SK-N-SH (cell line): ENCODE results near the gene TRPT1. TPM values are rescaled to one million over a fixed set of nuclear protein-coding genes. Genes with fewer than 3 reads are reported as not detected.

ENCODE experiments used
- CTCF ChIA-PET: fragments of 300-600, 350-600 bp; formaldehyde crosslinking; extraction: SDS; loops from one replicate; lab custom pipeline; 2021; lab: Yijun Ruan, JAX
- POLR2A ChIA-PET: fragments of 350-600 bp; sonication (Branson Sonifier 250); formaldehyde crosslinking; extraction: SDS; loops from one replicate; lab custom pipeline; 2020; ENCODE audit warnings: antibody characterized with exemption, inconsistent platforms; lab: Yijun Ruan, JAX
- DNase-seq: peaks from one replicate; pipeline ENCODE4 v3.0.0; 2012
- H2AFZ ChIP-seq: fragments of 200-600 bp; sonication (generic); 2 replicates; pipeline ENCODE4 v1.8.1; 2016; ENCODE audit warnings: antibody characterized with exemption, mild to moderate bottlenecking, low read depth
- H3F3A ChIP-seq: fragments of 200-600 bp; sonication (generic); replicated peaks from 2 replicates; pipeline ENCODE3; 2016; ENCODE audit warnings: antibody characterized with exemption, mild to moderate bottlenecking; ENCODE audit not compliant: insufficient read depth
- H3K27ac ChIP-seq, 2 experiments: fragments of 200-500 bp in 1 of 2; fragments of 200-600 bp in 1 of 2; sonication (Bioruptor generic) in 1 of 2; sonication (generic), shearing (Covaris generic) in 1 of 2; 2 replicates each; pipeline versions ENCODE4 v1.5.1 to v1.6.1; 2014 to 2016; ENCODE audit warnings: low read depth in 2 of 2, inconsistent platforms in 1 of 2, low read length in 1 of 2, mild to moderate bottlenecking in 1 of 2, mixed read lengths in 1 of 2
- H3K27me3 ChIP-seq: fragments of 200-600 bp; sonication (generic), shearing (Covaris generic); 2 replicates; pipeline ENCODE4 v1.6.1; 2016; ENCODE audit warnings: mixed run types; ENCODE audit not compliant: insufficient read depth
- H3K36me3 ChIP-seq, 2 experiments: fragments of 200-500 bp in 1 of 2; fragments of 200-600 bp in 1 of 2; sonication (Bioruptor generic) in 1 of 2; sonication (generic) in 1 of 2; replicated peaks in 1 of 2; 2 replicates each; pipeline versions ENCODE3 to v1.5.1; 2014 to 2016; ENCODE audit warnings: low read length in 1 of 2, mild to moderate bottlenecking in 1 of 2; ENCODE audit not compliant: insufficient read depth in 2 of 2, control insufficient read depth in 1 of 2
- H3K4me1 ChIP-seq, 2 experiments: fragments of 200-500 bp in 1 of 2; fragments of 200-600 bp in 1 of 2; sonication (Bioruptor generic) in 1 of 2; sonication (generic), shearing (Covaris generic) in 1 of 2; 2 replicates each; pipeline versions ENCODE4 v1.5.1 to v1.6.1; 2014 to 2016; ENCODE audit warnings: low read depth in 1 of 2, low read length in 1 of 2, mixed run types in 1 of 2; ENCODE audit not compliant: insufficient read depth in 2 of 2, control insufficient read depth in 1 of 2
- H3K4me2 ChIP-seq: fragments of 200-600 bp; sonication (generic), shearing (Covaris generic); 2 replicates; pipeline ENCODE4 v1.6.1; 2017; ENCODE audit warnings: mixed run types
- H3K4me3 ChIP-seq, 2 experiments: fragments of 200-500 bp in 1 of 2; fragments of 200-600 bp in 1 of 2; sonication (Bioruptor generic) in 1 of 2; sonication (generic), shearing (Covaris generic) in 1 of 2; 2 replicates each; pipeline versions ENCODE4 v1.5.1 to v1.8.1; 2014 to 2016; ENCODE audit warnings: low read depth in 2 of 2, inconsistent platforms in 1 of 2, low read length in 1 of 2, mild to moderate bottlenecking in 1 of 2, mixed read lengths in 1 of 2, moderate library complexity in 1 of 2
- H3K79me2 ChIP-seq: fragments of 200-600 bp; sonication (generic); 2 replicates; pipeline ENCODE4 v1.8.1; 2017; ENCODE audit warnings: mild to moderate bottlenecking; ENCODE audit not compliant: insufficient read depth
- H3K9ac ChIP-seq: fragments of 200-600 bp; sonication (generic); 2 replicates; pipeline ENCODE4 v1.6.1; 2017; ENCODE audit warnings: mixed run types
- H3K9me2 ChIP-seq: fragments of 200-600 bp; sonication (generic); 2 replicates; pipeline ENCODE4 v1.6.1; 2017; ENCODE audit warnings: mixed run types
- H3K9me3 ChIP-seq: fragments of 200-600 bp; sonication (generic); 2 replicates; pipeline ENCODE4 v1.6.1; 2017; ENCODE audit warnings: mixed run types, mild to moderate bottlenecking, moderate library complexity
- H4K20me1 ChIP-seq: fragments of 200-600 bp; sonication (generic); 2 replicates; pipeline ENCODE4 v1.6.1; 2017; ENCODE audit warnings: mild to moderate bottlenecking, mixed run types; ENCODE audit not compliant: insufficient read depth
- CHD2 ChIP-seq: fragments of 150-350 bp; IDR thresholded peaks from 2 replicates; pipeline ENCODE4 v1.6.1; 2018; ENCODE audit warnings: low read length; ENCODE audit not compliant: partially characterized antibody
- EP300 ChIP-seq, 2 experiments: IDR thresholded peaks; 2 replicates each; pipeline versions ENCODE4 v1.4.0 to v1.6.1; 2012; ENCODE audit warnings: borderline replicate concordance in 1 of 2, low read depth in 1 of 2, low read length in 1 of 2
- EZH2phosphoT487 ChIP-seq: fragments of 200-600 bp; sonication (generic); IDR thresholded peaks from 2 replicates; pipeline ENCODE4 v1.6.1; 2017; ENCODE audit warnings: low read depth, mixed run types, mild to moderate bottlenecking, antibody characterized with exemption, moderate library complexity, borderline replicate concordance
- FOXM1 ChIP-seq: IDR thresholded peaks from 2 replicates; pipeline ENCODE4 v1.4.0; 2012; ENCODE audit warnings: low read depth, mild to moderate bottlenecking
- GABPA ChIP-seq: IDR thresholded peaks from 2 replicates; pipeline ENCODE4 v1.4.0; 2012; ENCODE audit warnings: low read depth, mild to moderate bottlenecking
- IRF3 ChIP-seq: fragments of 150-350 bp; IDR thresholded peaks from 2 replicates; pipeline ENCODE4 v1.6.1; 2016; ENCODE audit warnings: mild to moderate bottlenecking, low read depth, low read length
- JUND ChIP-seq: IDR thresholded peaks from 2 replicates; pipeline ENCODE4 v1.4.0; 2012
- MAX ChIP-seq: IDR thresholded peaks from 2 replicates; pipeline ENCODE4 v1.4.0; 2012; ENCODE audit warnings: low read depth
- MEF2A ChIP-seq: IDR thresholded peaks from 2 replicates; pipeline ENCODE4 v1.4.0; 2012; ENCODE audit warnings: low read depth, borderline replicate concordance
- MXI1 ChIP-seq: IDR thresholded peaks from 2 replicates; pipeline ENCODE4 v1.6.1; 2012; ENCODE audit warnings: mild to moderate bottlenecking, low read depth, low read length, improper control_type of control experiment
- NFIC ChIP-seq: IDR thresholded peaks from 2 replicates; pipeline ENCODE4 v1.4.0; 2012; ENCODE audit warnings: borderline replicate concordance
- PBX3 ChIP-seq: IDR thresholded peaks from 2 replicates; pipeline ENCODE4; 2012
- POLR2AphosphoS5 ChIP-seq: IDR thresholded peaks from 2 replicates; pipeline ENCODE4 v1.6.1; 2012; ENCODE audit warnings: low read depth, low read length
- RAD21 ChIP-seq: IDR thresholded peaks from 2 replicates; pipeline ENCODE4 v1.6.1; 2012; ENCODE audit warnings: mild to moderate bottlenecking, low read length
- RFX5 ChIP-seq: IDR thresholded peaks from 2 replicates; pipeline ENCODE4 v1.6.1; 2012; ENCODE audit warnings: mild to moderate bottlenecking, improper control_type of control experiment, low read length
- RXRA ChIP-seq: IDR thresholded peaks from 2 replicates; pipeline ENCODE4 v1.4.0; 2012; ENCODE audit warnings: low read depth, mild to moderate bottlenecking, borderline replicate concordance
- SIN3A ChIP-seq: IDR thresholded peaks from 2 replicates; pipeline ENCODE4 v1.6.1; 2012; ENCODE audit warnings: low read depth, mild to moderate bottlenecking, low read length, moderate library complexity, borderline replicate concordance
- SMC3 ChIP-seq: IDR thresholded peaks from 2 replicates; pipeline ENCODE4 v1.6.1; 2012; ENCODE audit warnings: low read depth, low read length, improper control_type of control experiment
- ZBTB33 ChIP-seq: IDR thresholded peaks from 2 replicates; pipeline ENCODE4 v1.4.0; 2012; ENCODE audit warnings: low read depth, borderline replicate concordance
- WGBS: methylation state at CpG from one replicate; pipeline ENCODE4 v1.1.6; 2017; ENCODE audit warnings: low lambda C conversion rate; 5-methylcytosine and 5-hydroxymethylcytosine counted together
- polyA plus RNA-seq, 3 experiments: library from polyadenylated mRNA; depleted of rRNA; stranded (reverse); fragments of >200 nt; gene quantifications; 2 replicates each; pipeline ENCODE4 v1.2.3, GENCODE V29; 2012

The TRPT1 gene
- polyA plus RNA-seq, 1 of the 3 experiments (the other 2 are of a cell fraction) = 62.4 TPM

- TF ChIP-seq EZH2phosphoT487 = no peak
- TF ChIP-seq SMC3 = no peak
- no peak for TF ChIP-seq RAD21
- POLR2A ChIA-PET = interaction anchor here (1.0 to 1.9 kb wide), 6 partner anchors 14 to 85 kb away, joined by 3 to 8 read pairs (median 5); partner anchors contain the start of gene NUDT22
- 4% methylated on average over 18 of the region's 48 CpGs for WGBS
- Histone ChIP-seq H3K4me1 (peaks cover 3 to 17% of the 10 kb centered on the region in 2 experiments; a peak in 1 of 4 replicates), H4K20me1 (peaks cover 27% of the 10 kb centered on the region), H3K27ac (peak overlapping the region in 1 of 2 experiments; percentile 64; a peak in 2 of 4 replicates), H3K9me3 (no peaks in the 10 kb centered on the region), H3K27me3 (no peaks in the 10 kb centered on the region), H3K4me2 (no peak overlapping the region), H2AFZ (no peak overlapping the region), H3K36me3 (peaks cover 0 to 8% of the 10 kb centered on the region in 2 experiments), H3K9me2 (no peaks in the 10 kb centered on the region), H3K79me2 (peaks cover 30% of the 10 kb centered on the region), H3K4me3 (no peak overlapping the region), H3K9ac (no peak overlapping the region), H3F3A (peaks cover 12% of the 10 kb centered on the region)
- CTCF ChIA-PET = interaction anchor here (0.9 to 2.1 kb wide), 6 partner anchors 8 to 45 kb away, joined by 3 to 7 read pairs (median 4); partner anchors contain the start of genes FERMT3, NUDT22 and TRPT1
- DNase-seq = no peak
Observed at GRCh38 chr11:64186492-64187165, 39.4 kb downstream of the TRPT1 start.

GRCh38 chr11:64185693-64186491 is 40.1 kb downstream of the TRPT1 start, which contains the start of gene STIP1:
Gene STIP1, plus strand, starts transcription at chr11:64186171. Its CDS starts 91 bp downstream, at chr11:64186262.
- Histone ChIP-seq H3K4me3 (peak within 1 kb of the TSS; percentile 59 to 67), H2AFZ (peak within 1 kb of the TSS; percentile 32; the same call in 1 of the 2 replicates), H4K20me1 (peaks cover 20% of the 10 kb centered on the region), H3F3A (peaks cover 19% of the 10 kb centered on the region), H3K4me1 (peaks cover 9 to 25% of the 10 kb centered on the region in 2 experiments; a peak in 3 of 4 replicates), H3K27ac (peak within 1 kb of the TSS; percentile 88 to 90), H3K79me2 (peaks cover 30% of the 10 kb centered on the region), H3K9ac (peak within 1 kb of the TSS; percentile 78), H3K4me2 (peak within 1 kb of the TSS; percentile 83), H3K27me3 (no peaks in the 10 kb centered on the region), H3K9me2 (no peaks in the 10 kb centered on the region), H3K9me3 (no peaks in the 10 kb centered on the region), H3K36me3 (peaks cover 0 to 8% of the 10 kb centered on the region in 2 experiments)
- ChIA-PET CTCF (interaction anchor here (1.0 to 2.7 kb wide), 9 partner anchors 9 to 242 kb away, joined by 3 to 10 read pairs (median 5); partner anchors contain the start of gene FERMT3), POLR2A (interaction anchor here (0.6 to 1.9 kb wide), 14 partner anchors 15 to 1314 kb away, joined by 3 to 9 read pairs (median 4); partner anchors contain the start of gene NUDT22)
- peak; percentile 96 for DNase-seq
- WGBS = 1% methylated on average over 12 of the region's 74 CpGs
- TF ChIP-seq EZH2phosphoT487 = no peak
- peak; percentile 66; the same call in 1 of the 2 replicates for TF ChIP-seq GABPA
- no peak for TF ChIP-seq RAD21
- TF ChIP-seq PBX3 = peak; percentile 99
- no peak for TF ChIP-seq FOXM1
- no peak for TF ChIP-seq SMC3
- no peak for TF ChIP-seq ZBTB33
- no peak for TF ChIP-seq MEF2A
- TF ChIP-seq RFX5 = no peak
- peak; percentile 83; the same call in 1 of the 2 replicates for TF ChIP-seq POLR2AphosphoS5
- TF ChIP-seq IRF3 = peak; percentile 100
- TF ChIP-seq RXRA = no peak
- no peak for TF ChIP-seq JUND
- peak; percentile 81 for TF ChIP-seq MXI1
- peak; percentile 95; the same call in 1 of the 2 replicates for TF ChIP-seq SIN3A
- TF ChIP-seq MAX = peak; percentile 97
- no peak for TF ChIP-seq NFIC
- peak in 1 of 2 experiments; percentile 85; a peak in 2 of 4 replicates for TF ChIP-seq EP300 (IDR thresholded peaks at IDR 0.05; ENCODE audit: borderline replicate concordance in 1 of 2, low read depth in 1 of 2, low read length in 1 of 2)
- peak; percentile 97 for TF ChIP-seq CHD2
